Measurements from ENCODE around the gene EID3.

Gene EID3

DNA sequence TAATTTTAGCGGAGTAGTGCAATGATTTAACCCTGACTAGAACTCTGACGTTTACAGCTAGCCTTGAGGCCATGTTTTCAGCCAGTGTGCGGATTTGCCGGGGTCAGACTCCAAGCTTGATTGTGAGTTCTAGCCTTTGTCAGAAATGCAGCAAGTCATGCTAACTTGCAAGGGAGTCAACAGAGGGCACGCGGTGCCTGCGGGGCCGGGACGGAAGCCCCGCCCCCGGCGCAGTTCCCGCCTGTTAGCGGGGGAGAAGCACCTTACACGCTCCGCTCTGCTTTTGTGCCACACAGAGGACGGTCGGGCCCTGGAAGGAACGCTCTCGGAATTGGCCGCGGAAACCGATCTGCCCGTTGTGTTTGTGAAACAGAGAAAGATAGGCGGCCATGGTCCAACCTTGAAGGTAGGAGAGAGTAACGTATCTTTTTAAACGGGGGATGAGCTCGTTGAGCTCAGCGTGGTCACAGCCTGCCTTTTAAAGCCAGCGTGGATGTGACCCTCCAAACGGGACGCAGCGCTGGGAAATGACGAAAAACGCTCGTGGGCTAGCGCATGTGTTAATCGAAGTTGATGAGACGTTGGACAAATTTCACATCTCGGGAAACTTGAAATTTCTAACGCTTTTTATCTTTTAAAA lies 14.8 kb upstream of the EID3 start:
- DNase-seq = peak; percentile 40 to 94 (median 80)

DNA sequence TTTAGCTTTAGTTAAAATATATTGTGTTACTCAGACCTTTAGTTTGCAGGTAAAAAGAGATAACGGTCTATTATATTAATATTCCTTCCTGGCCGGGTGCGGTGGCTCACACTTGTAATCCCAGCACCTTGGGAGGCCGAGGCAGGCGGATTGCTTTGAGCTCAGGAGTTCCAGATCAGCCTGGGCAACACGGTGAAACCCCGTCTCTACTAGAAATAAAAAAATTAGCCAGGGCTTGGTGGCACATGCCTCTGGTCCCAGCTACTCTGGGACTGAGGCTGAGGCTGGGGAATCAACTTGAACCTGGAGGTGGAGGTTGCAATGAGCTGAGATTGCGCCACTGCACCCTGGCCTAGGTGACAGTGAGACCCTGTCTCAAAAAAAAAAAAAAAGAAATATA lies 13.2 kb upstream of the EID3 start:
- DNase-seq = no peak

DNA sequence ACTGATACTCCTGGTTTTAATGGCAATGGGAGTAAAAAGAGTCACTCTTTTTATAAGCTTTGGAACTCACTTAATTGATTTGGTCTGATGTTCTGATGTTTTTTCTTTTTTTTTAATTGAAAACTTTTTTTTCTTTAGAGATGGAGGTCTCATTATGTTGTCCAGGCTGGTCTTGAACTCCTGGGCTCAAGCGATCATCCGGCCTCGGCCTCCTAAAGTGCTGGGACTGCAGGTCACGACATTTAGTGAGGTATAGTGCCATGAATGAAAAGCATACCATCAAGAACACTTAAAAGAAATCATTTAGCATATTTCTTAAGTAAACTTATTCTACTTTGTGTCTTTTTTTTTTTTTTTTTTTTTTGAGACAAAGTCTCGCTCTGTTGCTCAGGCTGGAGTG lies 12.7 kb upstream of the EID3 start:
- DNase-seq = no peak

DNA sequence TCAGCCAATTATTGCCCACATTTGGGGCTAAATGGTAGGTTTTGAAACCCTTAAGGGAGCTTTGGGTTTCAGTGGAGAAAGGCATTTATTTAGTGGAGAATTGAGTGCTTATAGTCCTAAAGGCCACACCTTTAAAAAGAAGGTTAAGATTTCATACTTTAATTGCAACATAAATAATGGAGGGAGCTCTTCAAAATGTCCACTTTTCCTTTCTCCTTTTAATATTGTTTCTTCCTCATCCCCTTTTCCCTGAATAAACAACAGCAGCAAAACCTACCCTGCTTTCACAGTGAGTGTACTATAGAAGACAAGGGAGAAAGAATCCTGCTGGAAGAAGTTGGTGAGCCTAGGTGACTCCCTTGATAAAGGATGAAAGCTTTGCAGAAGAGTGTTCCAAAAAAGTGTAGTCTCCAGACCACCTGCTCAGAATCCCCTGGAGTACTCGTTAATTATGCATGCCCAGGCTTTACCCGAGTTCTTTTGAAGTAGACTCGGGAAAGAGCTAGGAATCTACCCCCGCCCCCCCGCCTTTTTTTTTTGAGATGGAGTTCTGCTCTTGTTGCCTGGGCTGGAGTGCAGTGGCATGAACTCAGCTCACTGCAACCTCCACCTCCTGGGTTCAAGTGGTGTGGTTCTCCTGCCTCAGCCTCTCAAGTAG lies 11.5 kb upstream of the EID3 start:
- DNase-seq = no peak

DNA sequence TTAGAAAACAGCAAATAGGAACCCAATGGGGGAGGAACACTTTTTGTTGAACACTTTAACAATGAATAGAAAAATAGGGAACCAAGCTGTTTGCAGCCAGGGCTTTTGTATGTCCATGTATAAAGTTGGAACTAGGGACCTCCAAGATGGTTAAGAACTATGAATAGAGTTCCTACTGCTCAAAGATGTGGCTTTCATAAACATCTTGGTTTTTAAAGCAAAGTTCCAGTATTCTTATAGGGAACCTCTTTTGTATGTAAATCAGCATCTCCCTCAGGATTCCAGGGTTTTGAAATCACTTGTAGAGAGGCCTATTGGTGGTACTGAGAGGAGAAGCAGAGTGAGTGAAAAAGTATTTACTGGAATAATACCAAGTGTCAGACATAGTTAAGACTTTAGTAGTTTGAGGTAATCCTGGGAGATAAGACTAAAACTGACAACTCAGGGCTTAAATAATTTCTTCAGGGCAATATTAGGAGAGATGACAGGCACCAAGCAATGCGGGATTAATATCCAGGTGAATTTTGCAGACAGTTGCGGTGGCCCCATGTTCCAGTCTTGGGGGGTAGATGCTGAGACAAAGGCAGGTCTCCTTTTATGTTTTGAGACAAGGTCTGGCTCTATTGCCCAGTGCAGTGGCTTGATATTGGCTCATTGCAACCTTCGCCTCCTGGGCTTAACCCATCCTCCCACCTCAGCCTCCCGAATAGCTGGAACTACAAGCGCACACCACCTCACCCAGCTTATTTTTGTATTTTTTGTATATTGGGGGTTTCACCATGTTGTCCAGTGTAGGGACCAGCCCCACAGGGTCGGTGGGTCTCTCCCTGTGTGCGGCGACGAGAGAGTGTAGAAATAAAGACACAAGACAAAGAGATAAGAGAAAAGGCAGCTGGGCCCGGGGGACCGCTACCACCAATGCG lies 10.4 kb upstream of the EID3 start:
- DNase-seq = no peak

DNA sequence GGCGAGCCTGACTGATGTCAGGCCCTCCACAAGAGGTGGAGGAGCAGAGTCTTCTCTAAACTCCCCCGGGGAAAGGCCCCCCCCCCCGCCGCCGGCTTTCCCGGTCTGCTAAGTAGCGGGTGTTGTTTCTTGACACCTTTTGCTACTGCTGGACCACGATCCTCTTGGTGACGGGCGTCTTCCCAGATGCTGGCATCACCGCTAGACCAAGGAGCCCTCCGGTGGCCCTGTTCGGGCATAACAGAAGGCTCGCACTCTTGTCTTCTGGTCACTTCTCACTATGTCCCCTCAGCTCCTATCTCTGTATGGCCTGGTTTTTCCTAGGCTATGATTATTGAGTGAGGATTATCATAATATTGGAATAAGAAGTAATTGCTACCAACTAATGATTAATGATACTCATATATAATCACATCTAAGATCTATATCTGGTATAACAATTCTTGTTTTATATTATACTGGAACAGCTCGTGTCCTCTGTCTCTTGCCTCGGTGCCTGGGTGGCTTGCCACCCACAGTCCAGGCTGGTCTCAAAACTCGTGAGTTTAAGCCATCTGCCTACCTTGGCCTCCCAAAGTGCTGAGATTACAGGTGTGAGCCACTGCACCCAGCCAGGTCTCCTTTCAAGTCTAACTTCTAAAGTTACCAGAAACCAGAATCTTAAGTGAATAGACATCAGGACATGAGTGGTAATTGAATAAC lies 9.2 kb upstream of the EID3 start:
- peak in 7 of 56 donors; percentile 0 to 33 (median 4) for DNase-seq

DNA sequence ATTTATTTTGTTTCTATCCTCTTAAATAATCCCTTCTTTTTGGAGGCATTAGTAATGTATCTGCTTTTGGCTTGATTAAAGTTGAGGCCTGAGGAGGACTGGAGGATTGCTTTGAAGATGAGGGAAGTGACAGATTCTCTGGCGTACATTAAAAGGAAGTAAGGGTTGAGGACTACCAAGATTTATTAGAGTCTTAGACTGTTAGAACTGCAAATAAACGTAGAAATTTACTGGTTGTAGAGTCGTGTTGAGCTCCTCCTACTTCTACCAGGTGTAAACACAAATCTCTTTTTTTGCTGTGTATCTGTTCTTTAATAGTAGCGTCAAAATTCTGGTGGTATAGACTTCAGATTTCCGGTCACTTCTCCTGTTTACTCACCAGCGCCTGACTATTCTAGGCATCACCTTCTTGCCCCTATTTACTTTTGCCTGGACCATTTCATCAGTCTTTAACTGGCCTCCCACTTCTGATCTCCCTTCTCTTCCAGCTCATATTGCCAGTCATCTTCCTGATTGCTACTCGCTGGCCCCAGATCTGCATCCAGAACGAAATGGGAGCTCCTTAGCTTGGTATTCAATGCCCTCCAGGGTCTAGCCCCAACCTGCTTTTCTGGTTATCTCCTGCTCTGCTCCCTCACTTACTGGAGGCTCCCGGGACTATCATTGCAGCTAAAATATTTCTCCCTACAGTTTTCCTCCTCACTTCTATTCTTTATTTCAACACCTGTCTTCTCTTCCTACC lies 8.4 kb upstream of the EID3 start:
- no peak for DNase-seq

DNA sequence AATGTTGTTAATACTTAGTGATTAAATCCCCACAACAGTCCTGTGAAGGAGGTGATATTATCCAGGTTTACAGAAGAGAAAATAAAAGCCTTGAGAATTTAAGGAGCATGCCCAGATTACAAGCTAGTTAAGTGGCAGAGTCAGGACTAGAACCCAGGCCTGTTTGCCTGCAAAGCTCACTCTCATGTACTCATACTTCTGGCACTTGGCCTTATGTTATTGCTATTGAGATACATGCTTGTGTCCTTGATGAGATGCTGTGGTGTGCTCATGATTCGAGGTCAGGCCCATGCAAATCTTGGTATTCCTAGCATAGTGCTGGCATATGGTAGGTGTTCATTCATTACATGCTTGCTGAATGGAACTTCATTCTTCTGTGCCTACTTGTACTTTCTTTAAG lies 7.6 kb upstream of the EID3 start:
- no peak for DNase-seq

DNA sequence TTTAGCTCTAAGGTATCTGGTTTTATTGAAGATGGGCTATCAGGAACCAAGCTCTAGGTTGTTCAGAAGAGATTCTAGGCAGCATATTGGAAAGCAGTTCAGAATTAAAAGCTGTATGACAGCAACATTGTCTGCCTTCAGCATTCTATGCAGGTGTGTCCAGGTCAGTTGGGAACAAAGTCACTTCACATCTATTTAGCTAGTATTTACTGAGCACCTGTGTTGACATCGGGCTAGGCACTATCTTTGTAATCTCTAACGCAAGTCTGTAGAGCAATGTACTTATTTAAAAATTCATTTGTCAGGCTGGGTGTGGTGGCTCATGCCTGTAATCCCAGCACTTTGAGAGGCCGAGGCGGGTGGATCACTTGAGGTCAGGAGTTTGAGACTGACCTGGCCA lies 6.8 kb upstream of the EID3 start:
- DNase-seq = no peak

DNA sequence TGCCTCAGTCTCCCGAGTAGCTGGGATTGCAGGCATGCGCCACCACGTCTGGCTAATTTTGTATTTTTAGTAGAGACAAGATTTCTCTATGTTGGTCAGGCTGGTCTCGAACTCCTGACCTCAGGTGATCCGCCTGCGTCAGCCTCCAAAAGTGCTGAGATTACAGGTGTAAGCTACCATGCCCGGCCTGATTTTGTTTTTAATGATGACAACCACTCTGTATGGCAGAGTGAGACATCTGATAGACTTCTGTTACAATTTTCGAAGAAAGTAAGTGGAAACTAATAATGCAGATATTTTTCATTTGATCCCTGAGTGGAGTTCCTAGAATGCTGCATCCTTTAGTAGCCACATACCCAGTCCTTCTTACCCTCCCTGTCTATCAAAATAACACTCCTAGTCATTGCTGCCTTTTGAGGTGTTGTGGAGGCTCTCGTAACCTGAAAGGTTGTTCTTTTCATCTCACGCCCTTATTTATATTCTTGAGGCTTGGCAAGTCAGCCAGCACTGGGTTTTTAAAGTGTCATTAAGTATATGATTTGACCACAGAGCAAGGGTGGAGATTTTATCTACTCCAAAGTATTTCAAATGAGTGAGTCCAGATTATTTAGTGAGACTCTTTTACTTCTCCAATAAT lies 5.9 kb upstream of the EID3 start:
- no peak for DNase-seq

DNA sequence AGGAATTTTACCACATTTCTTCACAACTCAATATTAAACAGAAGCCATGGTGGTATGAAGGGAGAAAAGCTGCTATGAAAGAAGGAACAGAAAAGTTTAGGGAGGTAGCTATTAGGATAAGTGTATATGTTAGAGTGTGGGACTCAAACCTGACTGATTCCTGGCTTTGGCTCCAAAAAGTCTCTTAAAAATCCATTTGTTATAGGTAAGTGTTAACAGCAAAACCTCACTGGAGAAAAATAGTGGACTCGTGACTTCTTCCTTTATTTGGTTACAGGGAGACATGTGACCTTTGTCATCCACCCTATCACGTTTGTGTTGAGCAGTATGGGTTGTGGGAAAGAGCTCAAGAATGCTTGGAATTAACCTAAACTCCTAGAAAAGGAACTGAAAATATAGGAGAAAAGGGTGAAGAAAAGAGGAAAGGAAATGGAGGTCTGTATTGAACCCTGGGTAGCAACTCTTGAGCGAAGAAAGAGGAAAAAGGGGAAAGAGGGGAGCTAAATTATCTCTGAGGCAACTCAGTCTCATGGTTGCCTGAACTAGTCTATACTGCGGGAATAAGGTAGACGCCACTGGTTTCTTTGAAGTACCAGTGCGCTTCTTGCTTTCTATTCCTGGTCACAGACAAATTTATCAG lies 3.6 kb upstream of the EID3 start:
- DNase-seq = no peak

DNA sequence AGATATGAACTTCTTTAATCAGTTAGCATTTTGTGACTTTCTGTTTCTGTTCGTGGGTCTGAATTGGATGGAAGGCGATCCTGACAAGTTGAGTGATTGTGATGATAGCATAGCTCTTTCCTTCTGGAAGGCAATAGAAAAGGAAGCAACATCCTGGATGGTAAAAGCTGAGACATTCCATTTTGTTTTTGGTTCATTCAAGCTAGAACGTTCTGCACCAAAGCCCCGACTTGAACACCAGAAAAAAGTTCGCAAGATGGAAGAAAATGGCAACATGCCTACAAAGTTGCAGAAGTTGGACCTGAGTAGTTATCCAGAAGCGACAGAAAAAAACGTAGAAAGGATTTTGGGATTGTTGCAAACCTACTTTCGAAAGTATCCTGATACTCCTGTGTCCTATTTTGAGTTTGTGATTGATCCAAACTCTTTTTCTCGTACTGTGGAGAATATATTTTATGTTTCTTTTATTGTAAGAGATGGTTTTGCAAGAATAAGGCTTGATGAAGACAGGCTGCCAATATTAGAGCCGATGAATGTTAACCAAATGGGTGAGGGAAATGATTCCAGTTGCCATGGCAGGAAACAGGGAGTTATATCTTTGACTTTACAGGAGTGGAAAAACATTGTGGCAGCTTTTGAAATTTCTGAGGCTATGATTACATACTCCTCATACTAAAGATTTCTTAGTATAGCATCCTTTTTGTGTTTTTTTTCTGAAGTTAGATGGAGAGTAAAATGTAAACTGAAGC lies 896 bp downstream of the EID3 start:
- no peak for DNase-seq

DNA sequence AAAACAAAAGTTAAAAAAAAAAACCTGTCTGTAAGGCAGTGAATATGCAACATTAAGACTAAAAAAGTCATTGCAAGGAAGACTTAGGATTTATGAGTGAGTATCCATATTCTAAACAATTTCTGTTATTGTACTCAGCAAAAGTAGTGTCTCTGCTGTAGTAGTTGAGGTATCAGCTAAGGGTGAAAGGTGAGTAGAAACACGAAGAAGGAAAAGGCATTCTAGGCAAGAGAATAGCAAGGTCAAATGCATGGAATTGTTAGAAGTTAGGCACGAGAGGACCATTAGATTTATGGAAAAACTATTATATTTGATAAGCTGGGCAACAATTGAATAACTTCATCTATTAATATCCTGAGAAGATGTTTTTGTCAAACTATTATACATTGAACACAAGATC lies 1.8 kb downstream of the EID3 start:
- no peak for DNase-seq

DNA sequence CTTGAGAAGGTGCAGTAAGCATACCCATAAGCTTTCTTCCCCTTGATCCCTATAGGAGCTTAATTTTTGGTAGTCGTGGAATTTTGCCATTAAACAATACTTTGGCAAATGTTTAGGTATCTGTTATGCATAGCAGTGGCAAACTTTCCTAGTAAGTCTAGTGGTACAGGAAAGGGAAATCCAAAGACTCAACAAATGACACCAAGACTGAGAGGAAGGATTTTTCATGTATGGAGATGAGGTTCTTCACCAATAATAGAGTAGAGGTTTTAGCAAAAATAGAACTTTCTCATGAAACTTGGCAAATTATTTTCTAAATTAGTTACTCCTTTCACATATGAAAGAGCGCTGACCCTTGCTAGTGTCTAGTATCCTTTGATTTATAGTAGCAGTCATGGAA lies 2.8 kb downstream of the EID3 start:
- DNase-seq = no peak

DNA sequence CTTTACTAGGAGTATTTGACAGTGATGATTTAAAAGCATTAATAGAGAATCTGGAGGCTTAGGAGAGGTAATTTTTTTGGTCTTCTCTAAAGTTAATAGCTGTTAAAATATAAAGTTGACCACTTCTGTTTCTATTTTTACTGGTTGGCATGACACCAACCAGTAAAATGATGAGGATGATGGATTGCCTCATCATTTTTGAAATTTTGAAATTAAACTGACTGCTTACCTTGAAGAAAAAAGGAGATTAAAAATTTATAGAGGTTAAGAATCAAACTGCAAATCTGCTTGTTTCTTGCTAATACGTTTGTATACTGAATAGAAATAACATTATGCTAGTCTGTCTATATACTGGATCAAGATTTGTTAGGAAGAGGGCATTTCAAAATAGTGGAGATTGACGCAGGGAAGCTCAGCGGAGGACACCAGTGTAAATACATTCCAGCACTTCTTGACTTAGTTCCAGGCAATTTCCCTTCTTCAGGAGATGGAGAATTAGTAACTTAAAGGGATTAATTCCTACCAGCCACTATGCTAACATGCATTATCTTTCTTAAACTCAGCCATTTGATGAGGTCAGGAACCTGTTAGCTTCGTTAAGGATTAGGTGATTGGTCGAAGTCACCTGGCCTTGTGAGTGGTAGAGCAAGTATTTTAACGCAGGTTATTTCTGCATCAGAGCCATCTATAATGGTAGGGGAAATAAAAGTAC lies 3.6 kb downstream of the EID3 start:
- no peak for DNase-seq

DNA sequence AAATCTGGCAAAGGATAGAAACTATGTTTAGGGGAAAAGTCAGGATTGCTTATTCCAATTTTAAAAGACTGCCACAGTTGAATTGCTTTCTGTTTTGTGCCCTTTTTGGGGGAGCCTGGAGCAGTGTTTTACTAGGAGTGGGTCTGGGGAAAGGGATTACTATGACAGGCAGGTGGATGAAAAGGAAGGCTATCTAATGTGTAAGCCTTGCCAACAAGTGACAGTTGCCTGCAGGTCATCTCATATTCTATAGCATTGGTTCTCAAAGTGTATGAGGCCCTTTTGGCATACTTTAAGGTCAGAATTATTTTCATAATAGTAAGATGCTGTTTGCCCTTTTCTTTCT lies 4.1 kb downstream of the EID3 start:
- DNase-seq = no peak

DNA sequence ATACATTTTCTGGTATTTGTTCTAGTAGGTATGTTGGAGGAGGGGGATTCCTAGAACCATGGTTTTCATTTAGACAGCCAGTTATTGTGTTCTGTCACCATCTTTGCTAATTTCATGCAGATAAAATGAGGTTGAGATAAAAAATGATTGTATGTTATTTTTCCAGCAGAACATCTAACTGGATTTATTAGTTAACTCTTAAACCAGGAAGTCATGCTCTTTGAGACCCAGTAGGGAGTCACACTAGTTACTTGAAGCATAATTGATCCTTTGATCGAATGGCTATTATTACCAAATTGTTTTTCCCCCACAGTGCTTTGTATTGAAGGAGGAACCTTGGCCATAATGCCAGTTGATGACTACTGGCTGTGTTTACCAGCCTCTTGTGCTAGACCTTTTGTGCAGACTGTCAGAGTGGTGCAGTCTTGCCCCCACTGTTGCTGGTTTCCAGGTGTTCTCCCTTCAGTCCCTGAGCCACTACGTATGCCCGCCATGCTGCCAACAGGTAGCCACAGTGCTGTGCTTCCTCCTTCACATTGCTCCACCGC lies 6.0 kb downstream of the EID3 start:
- DNase-seq = no peak
